GM18508 (cell line): ENCODE data around the gene CYYR1.

Source experiments
- ATAC-seq: cut with Tn5 transposase; IDR thresholded peaks from one replicate; pipeline ENCODE4 v1.9.1; 2021; ENCODE audit warnings: moderate number of reproducible peaks; ENCODE audit not compliant: insufficient read depth, unreplicated experiment

CYYR1 gene

GRCh38 chr21:26443867-26444266 lies 129.2 kb downstream of the CYYR1 start:
- ATAC-seq, result no peak

GRCh38 chr21:26443291-26443690 lies 129.8 kb downstream of the CYYR1 start:
- ATAC-seq, result no peak

- ATAC-seq, result no peak
These were observed 131.9 kb downstream of the CYYR1 start for GRCh38 chr21:26441149-26441548.

GRCh38 chr21:26438976-26439375 lies 134.1 kb downstream of the CYYR1 start:
- no peak for ATAC-seq

- ATAC-seq, result no peak
These were observed 135.6 kb downstream of the CYYR1 start for GRCh38 chr21:26437326-26438009.

- no peak for ATAC-seq
These were observed 139.7 kb downstream of the CYYR1 start for GRCh38 chr21:26433386-26433785.

- no peak for ATAC-seq
These were observed 140.7 kb downstream of the CYYR1 start for GRCh38 chr21:26432410-26432809.

GRCh38 chr21:26425576-26425975 lies 147.5 kb downstream of the CYYR1 start:
- ATAC-seq, result peak; percentile 61

- no peak for ATAC-seq
These were observed 149.6 kb downstream of the CYYR1 start for GRCh38 chr21:26423511-26423910.

GRCh38 chr21:26422706-26423105 lies 150.4 kb downstream of the CYYR1 start:
- ATAC-seq, result no peak

- ATAC-seq, result no peak
These were observed 150.9 kb downstream of the CYYR1 start for GRCh38 chr21:26422138-26422537.

- no peak for ATAC-seq
These were observed 151.4 kb downstream of the CYYR1 start for GRCh38 chr21:26421724-26422123.
